HG02623 (cell line): ENCODE results near the gene GCK.

Experiments
- ATAC-seq: cut with Tn5 transposase; IDR thresholded peaks from one replicate; pipeline ENCODE4 v1.9.1; 2021; ENCODE audit warnings: moderate library complexity; ENCODE audit not compliant: unreplicated experiment

The GCK gene

GRCh38 chr7:44189286-44189992 is at the start of gene GCK:
GCK (minus strand) TSS chr7:44189439; CDS start chr7:44188953, 486 bp downstream.
- no peak for ATAC-seq

GRCh38 chr7:44238116-44238695 is 49.0 kb upstream of the GCK start:
- no peak for ATAC-seq

- no peak for ATAC-seq
These were observed 48.5 kb upstream of the GCK start for GRCh38 chr7:44237696-44238095.

- ATAC-seq = no peak
These were observed 47.1 kb upstream of the GCK start for GRCh38 chr7:44236333-44236728.

DNA sequence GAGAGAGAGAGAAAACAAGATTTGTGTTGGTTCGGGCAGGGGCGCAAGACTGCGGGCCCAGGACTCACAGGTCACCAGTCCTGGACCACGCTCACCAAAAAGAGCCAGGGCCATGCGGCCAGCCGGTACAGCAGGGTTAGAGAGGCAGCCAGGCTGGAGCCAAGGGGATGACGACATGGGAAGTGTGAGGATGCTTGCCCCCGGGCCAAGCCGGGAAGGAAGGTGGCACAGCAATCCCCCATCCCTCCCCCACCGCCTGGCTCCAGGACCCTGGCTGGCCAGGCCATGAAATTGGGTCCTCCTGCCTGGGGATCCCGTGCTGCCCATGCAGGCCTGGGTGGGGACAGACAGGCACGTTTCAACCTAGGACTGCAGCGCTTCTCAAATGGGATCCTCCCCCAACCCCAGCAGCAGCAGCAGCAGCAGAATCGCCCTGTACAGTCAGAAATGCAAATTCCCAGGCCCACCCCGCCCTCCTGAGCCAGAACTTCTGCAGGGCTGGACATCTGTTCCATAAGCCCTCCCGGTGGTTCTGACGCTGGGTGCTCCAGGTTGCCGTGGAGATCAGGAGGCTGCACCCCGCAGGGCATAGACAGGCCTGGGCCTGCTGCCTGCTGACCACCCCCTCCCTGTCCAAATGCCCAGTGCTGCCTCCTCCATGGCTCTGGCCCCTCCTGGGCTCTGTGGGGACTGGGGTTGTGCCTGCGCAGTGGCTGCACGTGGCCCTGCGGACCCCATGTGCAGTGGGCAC is 46.5 kb upstream of the GCK start:
- no peak for ATAC-seq

GRCh38 chr7:44235066-44235465 is 45.8 kb upstream of the GCK start:
- ATAC-seq = no peak

DNA sequence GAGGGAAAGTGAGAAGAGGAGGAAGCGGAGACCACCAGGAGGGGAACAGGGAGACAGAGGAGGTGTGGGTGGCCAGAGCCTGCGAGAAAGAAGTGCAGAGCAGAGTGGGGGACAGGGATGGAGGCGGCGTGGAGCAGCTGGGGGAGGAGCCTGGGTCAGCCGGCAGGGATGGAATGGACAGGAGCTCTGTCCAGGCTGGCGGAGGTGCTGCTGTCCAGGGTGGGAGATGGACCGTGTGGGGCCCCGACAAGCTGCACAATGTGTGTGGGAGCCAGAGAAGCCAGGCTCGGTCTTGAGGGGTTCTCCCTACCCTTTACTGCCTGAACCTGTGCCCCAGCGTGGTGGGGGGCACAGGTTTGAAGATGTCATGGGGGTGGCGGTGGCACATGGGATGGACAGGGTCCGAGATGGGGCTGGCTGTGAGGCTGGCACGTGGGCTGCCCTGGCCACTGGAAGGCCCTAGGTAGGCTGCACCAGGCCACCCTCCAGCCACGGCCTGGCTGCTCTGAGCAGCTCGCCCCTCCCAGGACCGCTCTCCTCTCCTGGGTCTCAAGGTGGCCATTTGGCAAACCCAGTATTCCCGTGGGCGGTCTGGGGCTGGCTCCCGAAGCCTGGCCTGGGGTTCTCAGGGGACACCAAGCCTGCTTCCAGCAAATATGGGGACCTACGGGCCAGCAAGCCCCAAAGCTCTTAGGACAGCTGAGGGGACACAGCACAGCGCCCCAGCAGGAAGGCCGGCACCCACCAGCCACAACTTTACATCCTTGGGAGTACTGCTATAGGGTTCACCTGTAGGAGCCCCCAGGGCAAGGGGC is 43.9 kb upstream of the GCK start:
- ATAC-seq = no peak

DNA sequence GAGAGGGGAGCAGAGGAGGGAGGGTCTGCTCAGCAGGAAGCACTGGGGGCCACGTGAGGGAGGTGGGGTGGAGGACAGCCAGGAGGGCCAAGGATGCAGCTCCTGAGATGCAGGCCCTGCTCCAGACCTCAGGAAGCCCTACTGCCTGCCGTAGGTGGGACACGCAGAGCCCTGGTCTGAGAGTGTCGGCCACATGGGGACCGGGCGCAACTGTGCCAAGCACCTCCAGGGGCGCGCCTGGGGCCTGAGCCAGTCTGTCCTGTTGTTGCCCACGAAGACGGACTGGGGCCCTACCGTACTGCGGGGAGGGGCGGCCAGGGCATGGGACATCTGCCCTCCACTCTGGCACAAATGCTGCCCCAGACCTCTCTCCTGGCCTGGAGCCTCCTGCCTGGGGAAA is 43.2 kb upstream of the GCK start:
- ATAC-seq = no peak

GRCh38 chr7:44231088-44231487 is 41.8 kb upstream of the GCK start:
- ATAC-seq = no peak

GRCh38 chr7:44230286-44230685 is 41.0 kb upstream of the GCK start:
- no peak for ATAC-seq

DNA sequence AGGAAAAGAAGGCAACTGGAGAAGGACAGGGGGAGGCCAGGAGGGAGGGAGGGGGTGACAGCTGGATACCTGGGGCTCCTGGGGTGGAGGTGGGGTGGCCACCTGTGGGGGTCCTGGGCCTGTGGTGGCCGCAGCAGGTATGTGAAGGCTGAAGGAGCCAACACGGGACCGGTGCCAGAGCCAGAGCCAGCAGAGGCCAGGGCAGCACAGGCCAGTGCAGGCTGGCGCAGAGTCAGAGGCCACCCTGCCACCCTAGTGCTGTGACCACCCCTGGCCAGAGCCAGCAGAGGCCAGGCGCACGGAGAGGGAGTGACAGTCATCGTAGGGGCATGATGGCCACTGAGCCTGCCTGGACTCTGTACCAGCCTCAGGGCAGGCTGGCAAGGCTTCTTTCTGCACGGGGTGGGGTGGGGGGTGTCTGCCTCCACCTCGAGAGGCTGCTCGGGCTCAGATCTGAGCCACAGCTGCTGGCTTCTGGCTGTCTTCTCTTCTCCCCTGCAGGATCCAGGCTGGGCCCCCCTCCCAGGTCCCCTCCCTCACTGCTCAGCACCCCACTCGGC is 40.4 kb upstream of the GCK start:
- no peak for ATAC-seq

GRCh38 chr7:44228571-44229350 is 39.5 kb upstream of the GCK start:
- ATAC-seq = no peak

- ATAC-seq = no peak
These were observed 38.7 kb upstream of the GCK start for GRCh38 chr7:44227911-44228310.

GRCh38 chr7:44226396-44226753 is 37.1 kb upstream of the GCK start:
- ATAC-seq = no peak

DNA sequence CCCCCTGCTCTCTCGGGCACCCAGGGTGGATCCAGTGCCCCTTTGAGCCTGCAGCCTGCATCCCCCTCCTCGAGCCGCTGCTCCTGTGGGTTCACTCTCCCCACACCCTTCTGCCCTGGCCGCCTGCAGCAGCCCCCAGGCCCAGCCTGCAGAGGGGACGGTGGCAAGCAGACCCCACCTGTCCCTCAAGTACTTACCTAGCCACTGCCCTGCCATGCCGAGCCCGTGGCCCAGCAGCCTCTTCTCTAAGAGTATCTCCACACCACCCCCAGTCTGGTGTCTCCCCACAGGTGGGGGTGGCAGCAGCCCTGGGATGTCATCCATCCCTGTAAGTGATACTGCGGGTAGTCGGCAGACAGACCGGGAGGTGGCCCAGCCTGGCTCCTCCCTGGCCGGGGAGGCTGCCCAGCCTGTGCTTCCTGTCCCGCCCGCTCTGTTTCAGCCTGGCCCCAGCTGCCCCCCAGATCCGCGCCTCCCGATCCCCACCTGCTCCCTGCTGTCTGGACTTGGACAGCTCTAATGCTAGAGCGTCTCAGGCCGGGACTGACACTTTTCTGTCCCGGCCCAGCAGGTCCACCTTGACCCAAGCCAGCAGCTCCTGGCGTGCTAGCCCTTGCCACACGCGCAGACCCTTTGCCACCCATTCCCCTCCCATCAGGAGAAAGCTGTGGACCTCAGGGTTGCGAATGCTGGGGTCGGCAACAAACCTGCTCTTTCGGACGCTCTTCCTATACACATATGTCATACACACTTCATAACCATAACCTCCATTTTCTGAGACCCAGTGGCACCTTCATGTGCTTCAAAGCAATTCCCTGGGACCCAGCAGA is 36.5 kb upstream of the GCK start:
- ATAC-seq = no peak

DNA sequence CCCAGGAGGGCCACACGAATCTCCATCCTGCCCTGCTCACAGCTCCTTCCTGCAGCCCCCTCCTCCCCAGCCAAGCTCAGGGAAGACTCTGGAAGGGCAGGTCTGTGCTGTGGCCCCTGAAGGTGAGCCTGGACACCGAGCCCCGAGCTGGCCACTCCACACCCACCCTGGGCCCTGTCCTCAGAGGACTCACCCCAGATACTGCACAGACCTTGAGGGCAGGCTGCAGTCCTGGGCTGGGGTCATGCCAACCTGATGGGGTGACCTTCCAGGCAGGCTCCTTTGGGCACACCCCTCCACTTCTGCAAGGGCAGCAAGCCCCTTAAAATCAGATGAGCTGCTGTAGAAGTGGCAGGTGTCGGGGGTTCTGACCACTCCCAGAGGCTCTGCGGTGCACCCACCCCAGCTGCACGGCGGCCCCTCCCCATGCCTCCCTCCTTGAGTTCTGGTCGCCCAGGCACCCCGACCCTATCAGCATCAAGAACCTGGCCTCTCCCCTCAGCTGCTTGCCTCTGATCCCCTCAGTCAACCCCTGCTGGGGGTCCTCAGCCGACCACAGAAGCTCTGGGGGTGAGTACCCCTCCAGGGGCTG is 35.8 kb upstream of the GCK start:
- ATAC-seq = no peak

DNA sequence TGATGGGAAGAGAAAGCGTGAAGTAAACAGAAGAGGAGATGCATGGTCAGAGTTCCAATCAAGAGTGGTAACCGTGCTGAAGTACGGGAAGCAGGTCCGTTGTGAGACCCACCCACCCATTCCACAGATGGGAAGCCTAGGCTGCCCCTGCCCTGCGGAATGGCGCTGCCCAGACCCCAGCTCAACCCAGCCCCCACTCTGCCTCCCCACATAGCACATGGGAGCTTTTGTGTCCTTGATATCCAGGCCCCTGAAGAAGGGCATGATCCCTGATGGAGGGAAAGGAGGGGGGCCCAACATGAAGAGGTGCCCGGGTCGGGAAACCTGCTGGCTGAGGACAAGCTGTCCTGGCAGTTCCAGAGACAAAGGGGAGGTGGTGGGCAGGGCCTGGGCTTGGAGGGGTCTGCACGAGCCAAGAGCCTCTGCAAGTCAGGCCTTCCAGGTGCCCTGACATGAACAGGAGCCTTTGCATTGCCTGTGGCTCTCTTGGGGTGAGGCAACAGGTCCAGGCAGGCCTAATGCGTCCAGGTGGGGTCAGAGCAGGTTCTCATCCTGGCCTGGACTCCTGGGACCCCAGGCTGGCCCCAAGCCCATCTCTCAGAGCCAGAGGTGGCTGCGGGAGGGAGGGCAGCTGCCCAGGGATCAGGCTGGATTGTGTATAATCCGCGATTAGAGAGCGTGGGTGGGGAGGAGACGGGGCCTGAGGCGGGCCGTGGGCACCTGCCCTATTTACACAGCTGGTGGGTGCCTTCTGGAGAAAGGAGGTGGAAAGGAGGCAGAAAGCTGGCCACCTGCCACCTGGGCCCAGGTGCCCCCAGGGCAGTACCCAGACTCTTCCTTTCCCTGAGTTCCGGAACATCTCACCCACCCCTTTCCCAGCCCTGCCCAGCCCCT is 35.1 kb upstream of the GCK start:
- no peak for ATAC-seq
